IMR-90 (cell line): ENCODE results near the gene ZSCAN12. TPM values are rescaled to one million over a fixed set of nuclear protein-coding genes. Genes with fewer than 3 reads are reported as not detected.

Experiments
- ATAC-seq: fragments of 200-7000 bp; cut with Tn5 transposase; 2 replicates; pipeline ENCODE4 v1.9.1; 2020; ENCODE audit warnings: low read depth, mild to moderate bottlenecking, moderate library complexity
- BruUV-seq: library from RNA; stranded (reverse); fragments of 400-500 nt; replicated peaks from 2 replicates; lab custom pipeline; 2021; lab: Mats Ljungman, UMichigan
- CTCF ChIA-PET: fragments of 300-600 bp; formaldehyde crosslinking; extraction: SDS; loops from one replicate; lab custom pipeline; 2021; ENCODE audit warnings: antibody characterized with exemption; lab: Yijun Ruan, JAX
- POLR2A ChIA-PET: fragments of 300-600 bp; sonication (Branson Sonifier 250); formaldehyde crosslinking; loops from one replicate; lab custom pipeline; 2022; ENCODE audit warnings: antibody characterized with exemption; ENCODE audit not compliant: unreplicated experiment; lab: Charles Lee
- DNase-seq: peaks from one replicate; pipeline ENCODE4 v3.0.0; 2013
- H2AFZ ChIP-seq: replicated peaks from 2 replicates; pipeline ENCODE3; 2013; ENCODE audit warnings: low read length, mild to moderate bottlenecking; ENCODE audit not compliant: poor library complexity
- H2AK5ac ChIP-seq: 2 replicates; pipeline ENCODE4 v1.6.1; 2013; ENCODE audit warnings: low read depth, low read length, inconsistent platforms
- H2AK9ac ChIP-seq: replicated peaks from 2 replicates; pipeline ENCODE3; 2013; ENCODE audit warnings: mild to moderate bottlenecking, low read depth, low read length, moderate library complexity; ENCODE audit not compliant: poor library complexity
- H2BK120ac ChIP-seq: 2 replicates; pipeline ENCODE4 v1.6.1; 2013; ENCODE audit warnings: low read depth, low read length, inconsistent platforms
- H2BK15ac ChIP-seq: 3 replicates; pipeline ENCODE4 v1.6.1; 2013; ENCODE audit warnings: low read depth, low read length, inconsistent platforms
- H2BK20ac ChIP-seq: 2 replicates; pipeline ENCODE4 v1.6.1; 2013; ENCODE audit warnings: low read depth, mild to moderate bottlenecking, inconsistent platforms, low read length, moderate library complexity
- H2BK5ac ChIP-seq: 2 replicates; pipeline ENCODE4 v1.6.1; 2013; ENCODE audit warnings: mild to moderate bottlenecking, low read depth, low read length, inconsistent platforms; ENCODE audit not compliant: poor library complexity, severe bottlenecking
- H3K14ac ChIP-seq: replicated peaks from 2 replicates; pipeline ENCODE4 v1.6.1; 2013; ENCODE audit warnings: low read depth, low read length, inconsistent platforms
- H3K18ac ChIP-seq: 2 replicates; pipeline ENCODE4 v1.6.1; 2013; ENCODE audit warnings: low read depth, low read length, control low read depth
- H3K23ac ChIP-seq: 2 replicates; pipeline ENCODE4 v1.6.1; 2013; ENCODE audit warnings: low read depth, low read length, inconsistent platforms
- H3K27ac ChIP-seq: 2 replicates; pipeline ENCODE4 v1.5.1; 2013; ENCODE audit warnings: mild to moderate bottlenecking, control low read depth, low read length; ENCODE audit not compliant: insufficient read depth
- H3K27me3 ChIP-seq: 2 replicates; pipeline ENCODE4 v1.6.1; 2013; ENCODE audit warnings: low read length; ENCODE audit not compliant: control insufficient read depth, insufficient read depth
- H3K36me3 ChIP-seq: 2 replicates; pipeline ENCODE4 v1.6.1; 2013; ENCODE audit warnings: low read length, mixed read lengths; ENCODE audit not compliant: control insufficient read depth, insufficient read depth
- H3K4ac ChIP-seq: 2 replicates; pipeline ENCODE4 v1.6.1; 2013; ENCODE audit warnings: low read depth, low read length, inconsistent platforms
- H3K4me1 ChIP-seq: 2 replicates; pipeline ENCODE4 v1.6.1; 2013; ENCODE audit warnings: low read length, mixed read lengths; ENCODE audit not compliant: control insufficient read depth, insufficient read depth
- H3K4me2 ChIP-seq: 2 replicates; pipeline ENCODE4 v1.6.1; 2013; ENCODE audit warnings: low read depth, mild to moderate bottlenecking, control low read depth, low read length, moderate library complexity
- H3K4me3 ChIP-seq: 2 replicates; pipeline ENCODE4 v1.5.1; 2013; ENCODE audit warnings: low read depth, mild to moderate bottlenecking, control low read depth, low read length, moderate library complexity; ENCODE audit not compliant: insufficient read depth
- H3K56ac ChIP-seq: 2 replicates; pipeline ENCODE4 v1.6.1; 2013; ENCODE audit warnings: low read length, inconsistent platforms; ENCODE audit not compliant: insufficient read depth; ENCODE audit errors: extremely low read depth
- H3K79me1 ChIP-seq, 2 experiments: 2 replicates each; pipeline ENCODE4 v1.6.1; 2013; ENCODE audit warnings: low read length in 2 of 2, inconsistent platforms in 1 of 2, low read depth in 1 of 2
- H3K9ac ChIP-seq: 2 replicates; pipeline ENCODE4 v1.6.1; 2013; ENCODE audit warnings: low read depth, low read length, control low read depth
- H3K9me1 ChIP-seq: 2 replicates; pipeline ENCODE4 v1.6.1; 2013; ENCODE audit warnings: low read length, inconsistent platforms; ENCODE audit not compliant: insufficient read depth
- H3K9me3 ChIP-seq: 2 replicates; pipeline ENCODE4 v1.6.1; 2013; ENCODE audit warnings: low read length; ENCODE audit not compliant: control insufficient read depth, insufficient read depth
- H4K20me1 ChIP-seq: 2 replicates; pipeline ENCODE4 v1.6.1; 2013; ENCODE audit warnings: low read length, inconsistent platforms; ENCODE audit not compliant: insufficient read depth
- H4K5ac ChIP-seq: 2 replicates; pipeline ENCODE4 v1.6.1; 2013; ENCODE audit warnings: mild to moderate bottlenecking, low read depth, low read length, control low read depth
- H4K8ac ChIP-seq, 2 experiments: 2 replicates each; pipeline ENCODE4 v1.6.1; 2013; ENCODE audit warnings: low read depth in 2 of 2, low read length in 2 of 2, control low read depth in 1 of 2, inconsistent platforms in 1 of 2
- H4K91ac ChIP-seq: 2 replicates; pipeline ENCODE4 v1.6.1; 2013; ENCODE audit warnings: low read depth, low read length, inconsistent platforms; ENCODE audit not compliant: insufficient read depth
- BHLHE40 ChIP-seq: fragments of 150-350 bp; IDR thresholded peaks from 2 replicates; pipeline ENCODE4 v1.6.1; 2016; ENCODE audit warnings: mild to moderate bottlenecking, low read depth, low read length
- CEBPB ChIP-seq: IDR thresholded peaks from 2 replicates; pipeline ENCODE4 v1.6.1; 2012; ENCODE audit warnings: low read depth, low read length, improper control_type of control experiment
- CHD1 ChIP-seq: IDR thresholded peaks from 2 replicates; pipeline ENCODE4 v1.6.1; 2012; ENCODE audit warnings: low read depth, low read length, improper control_type of control experiment
- CTCF ChIP-seq: conservative IDR thresholded peaks from 2 replicates; pipeline ENCODE4 v1.5.1; 2012; ENCODE audit warnings: mild to moderate bottlenecking, low read depth, low read length, improper control_type of control experiment
- ELK1 ChIP-seq: fragments of 150-350 bp; IDR thresholded peaks from 2 replicates; pipeline ENCODE4 v1.6.1; 2016; ENCODE audit warnings: low read depth, mild to moderate bottlenecking, low read length, moderate library complexity, borderline replicate concordance
- FOS ChIP-seq: fragments of 150-350 bp; IDR thresholded peaks from 2 replicates; pipeline ENCODE4 v1.6.1; 2016; ENCODE audit warnings: low read depth, low read length
- MAFK ChIP-seq: IDR thresholded peaks from 2 replicates; pipeline ENCODE4 v1.6.1; 2012; ENCODE audit warnings: low read depth, low read length, improper control_type of control experiment
- MAZ ChIP-seq: IDR thresholded peaks from 2 replicates; pipeline ENCODE4 v1.6.1; 2012; ENCODE audit warnings: low read depth, mild to moderate bottlenecking, low read length, improper control_type of control experiment, moderate library complexity, borderline replicate concordance
- MXI1 ChIP-seq: IDR thresholded peaks from 2 replicates; pipeline ENCODE4 v1.6.1; 2012; ENCODE audit warnings: low read depth, mild to moderate bottlenecking, low read length, moderate library complexity, borderline replicate concordance
- NFE2L2 ChIP-seq: fragments of 150-350 bp; IDR thresholded peaks from 2 replicates; pipeline ENCODE4 v1.6.1; 2016; ENCODE audit warnings: low read depth, mild to moderate bottlenecking, low read length
- POLR2A ChIP-seq: IDR thresholded peaks from 2 replicates; pipeline ENCODE4 v1.6.1; 2012; ENCODE audit warnings: mild to moderate bottlenecking, low read depth, low read length
- RAD21 ChIP-seq: IDR thresholded peaks from 2 replicates; pipeline ENCODE4 v1.6.1; 2012; ENCODE audit warnings: low read length, improper control_type of control experiment
- RCOR1 ChIP-seq: IDR thresholded peaks from 2 replicates; pipeline ENCODE4 v1.6.1; 2012; ENCODE audit warnings: mild to moderate bottlenecking, low read length, improper control_type of control experiment; ENCODE audit not compliant: insufficient replicate concordance
- RFX5 ChIP-seq: IDR thresholded peaks from 2 replicates; pipeline ENCODE4 v1.8.0; 2012; ENCODE audit warnings: low read depth, mild to moderate bottlenecking, low read length, moderate library complexity
- SMC3 ChIP-seq: fragments of 150-350 bp; IDR thresholded peaks from 2 replicates; pipeline ENCODE4 v1.6.1; 2016; ENCODE audit warnings: low read depth, mild to moderate bottlenecking, antibody characterized with exemption, low read length, moderate library complexity
- USF2 ChIP-seq: fragments of 150-350 bp; IDR thresholded peaks from 2 replicates; pipeline ENCODE4 v1.6.1; 2017; ENCODE audit warnings: mild to moderate bottlenecking, antibody characterized with exemption, low read length, low read depth
- WGBS, 2 experiments: methylation state at CpG; one replicate each; pipeline versions ENCODE4 v1.1.5 to v1.1.7; 2013; ENCODE audit warnings: missing lambda C conversion rate in 2 of 2; ENCODE audit not compliant: insufficient read length in 1 of 2; ENCODE audit errors: extremely low coverage in 2 of 2; 5-methylcytosine and 5-hydroxymethylcytosine counted together
- dilution Hi-C: fragments of 300-500 bp; cut with HindIII; formaldehyde crosslinking; loops from one replicate; pipeline ENCODE4 v1.14.3; 2018; ENCODE audit warnings: low sequenced_read_pairs; ENCODE audit not compliant: unreplicated experiment
- in situ Hi-C: fragments of 300-500 bp; cut with MboI; formaldehyde crosslinking; loops from 3 replicates; pipeline ENCODE4 v1.14.3; 2019; ENCODE audit warnings: low sequenced_read_pairs, inconsistent platforms, mixed read lengths
- intact Hi-C: fragments of 100-400 bp; cut with micrococcal nuclease; formaldehyde crosslinking; loops from 2 replicates; pipeline ENCODE4 v1.10.0; 2022
- polyA plus RNA-seq, 3 experiments: library from polyadenylated mRNA; depleted of rRNA; stranded (reverse); fragments of >200 nt; gene quantifications; 2 replicates each; pipeline ENCODE4 v1.2.3, GENCODE V29; 2012; ENCODE audit warnings: low replicate concordance in 1 of 3
- total RNA-seq: library from RNA; depleted of rRNA; stranded (reverse); fragments of >200 nt; gene quantifications from 2 replicates; pipeline ENCODE4 v1.2.3, GENCODE V29; 2012

ZSCAN12 gene
- total and polyA plus RNA-seq, 2 of the 4 experiments (the other 2 are of a cell fraction), result 2.0 to 6.5 TPM

GRCh38 chr6:28371280-28371679 is 28.3 kb downstream of the ZSCAN12 start:
- Histone ChIP-seq H4K8ac (no peak overlapping the region), H3K18ac (no peak overlapping the region), H3K27ac (no peak overlapping the region), H2AK5ac (no peak overlapping the region), H4K5ac (no peak overlapping the region), H3K9ac (no peak overlapping the region), H2AK9ac (no peak overlapping the region), H2BK120ac (no peak overlapping the region), H3K9me3 (no peaks in the 10 kb centered on the region), H3K79me1 (no peaks in the 10 kb centered on the region; a peak in 1 of 4 replicates), H3K23ac (no peak overlapping the region), H3K36me3 (0 out of 2 replicates have a peak, but pooled peaks cover 2% of the 10 kb centered on the region), H2AFZ (no peak overlapping the region), H3K4me2 (no peak overlapping the region), H2BK20ac (no peak overlapping the region), H3K56ac (no peak overlapping the region), H3K14ac (no peak overlapping the region), H4K20me1 (no peaks in the 10 kb centered on the region), H2BK5ac (no peak overlapping the region), H4K91ac (no peak overlapping the region), H3K4me3 (no peak overlapping the region), H3K4me1 (no peaks in the 10 kb centered on the region), H3K27me3 (no peaks in the 10 kb centered on the region), H2BK15ac (no peak overlapping the region), H3K4ac (no peak overlapping the region), H3K9me1 (no peaks in the 10 kb centered on the region)
- no TSS peak for BruUV-seq
- in situ Hi-C loops, result no loop called here
- ChIA-PET POLR2A (no interaction called here), CTCF (interaction anchor here (1.0 to 1.1 kb wide), 2 partner anchors 10 to 15 kb away, joined by 4 to 5 read pairs; no protein-coding TSS in a partner anchor)
- WGBS, 2 experiments, result no CpG with 5 or more reads among the region's 1 CpG
- DNase-seq (no peak), ATAC-seq (no peak)
- intact Hi-C loops, result no loop called here
- no peak for TF ChIP-seq RFX5
- TF ChIP-seq MAFK, result no peak
- TF ChIP-seq BHLHE40, result no peak
- no peak for TF ChIP-seq NFE2L2
- no peak for TF ChIP-seq RAD21
- TF ChIP-seq CTCF, result no peak
- TF ChIP-seq SMC3, result no peak
- no peak for TF ChIP-seq USF2
- no peak for TF ChIP-seq MXI1
- TF ChIP-seq ELK1, result no peak
- TF ChIP-seq MAZ, result no peak
- no peak for TF ChIP-seq FOS
- TF ChIP-seq CEBPB, result no peak
- TF ChIP-seq POLR2A, result no peak
- TF ChIP-seq RCOR1, result no peak
- no peak for TF ChIP-seq CHD1
- dilution Hi-C loops, result no loop called here
